AG09309 (cell line): Measurements from ENCODE around the gene MAS1L.

Experiments
- DNase-seq: peaks from one replicate; pipeline ENCODE4 v3.0.0-alpha.2; 2010; ENCODE audit warnings: low read depth
- H3K4me3 ChIP-seq: 2 replicates; pipeline ENCODE4 v1.5.1; 2011; ENCODE audit warnings: mild to moderate bottlenecking, low read depth, low read length, moderate library complexity; ENCODE audit not compliant: control insufficient read depth
- CTCF ChIP-seq: IDR thresholded peaks from 2 replicates; pipeline ENCODE4 v1.5.1; 2011; ENCODE audit warnings: mild to moderate bottlenecking, low read depth, low read length, inconsistent platforms; ENCODE audit not compliant: insufficient read depth, control insufficient read depth; ENCODE audit errors: missing control alignments

Gene MAS1L

GRCh38 chr6:29487660-29488059, at the start of gene MAS1L:
Gene MAS1L (minus strand): TSS chr6:29487956. CDS start chr6:29487902, 54 bp downstream.
- DNase-seq, result no peak
- H3K4me3 ChIP-seq, result no peak within 1 kb of the TSS
- no peak for TF ChIP-seq CTCF

- H3K4me3 ChIP-seq, result no peak overlapping the region
- no peak for DNase-seq
- TF ChIP-seq CTCF, result no peak
Observed at GRCh38 chr6:29532320-29532951, 44.7 kb upstream of the MAS1L start.

- TF ChIP-seq CTCF, result no peak
Observed at GRCh38 chr6:29531668-29532067, 43.9 kb upstream of the MAS1L start.

GRCh38 chr6:29530671-29531310, 43.0 kb upstream of the MAS1L start:
- no peak overlapping the region for H3K4me3 ChIP-seq
- no peak for TF ChIP-seq CTCF
- no peak for DNase-seq

More at GRCh38 chr6:29531668-29532067, 43.9 kb upstream of the MAS1L start:
- no peak overlapping the region for H3K4me3 ChIP-seq
- no peak for DNase-seq

GRCh38 chr6:29529956-29530355, 42.2 kb upstream of the MAS1L start:
- no peak for DNase-seq
- TF ChIP-seq CTCF, result no peak
- no peak overlapping the region for H3K4me3 ChIP-seq

GRCh38 chr6:29528988-29529560, 41.3 kb upstream of the MAS1L start:
- no peak for TF ChIP-seq CTCF
- no peak overlapping the region for H3K4me3 ChIP-seq
- no peak for DNase-seq
